ENCODE results near the gene OR51V1. TPM values are rescaled to one million over a fixed set of nuclear protein-coding genes. Genes with fewer than 3 reads are reported as not detected.

Gene OR51V1
- total and polyA plus RNA-seq, 2 of the 4 experiments (the other 2 are of a cell fraction) = not detected

GRCh38 chr11:5229356-5229755, 28.9 kb upstream of the OR51V1 start:
- H3K4me1 ChIP-seq (ENCODE audit: control insufficient read depth, insufficient read depth, low read length) = peaks cover 3% of the 10 kb centered on the region
- no peaks in the 10 kb centered on the region for H3K27me3 ChIP-seq (ENCODE audit: control insufficient read depth, insufficient read depth, low read length)
- H4K8ac ChIP-seq (ENCODE audit: low read depth in 2 of 2, low read length in 2 of 2) = no peak overlapping the region
- H3K14ac ChIP-seq (replicated peaks; ENCODE audit: low read depth, low read length) = no peak overlapping the region
- H3K18ac ChIP-seq (ENCODE audit: low read depth, low read length) = peak overlapping the region; percentile 57; the same call in 1 of the 2 replicates
- no peak overlapping the region for H3K4ac ChIP-seq (ENCODE audit: low read depth, low read length)
- H2BK120ac ChIP-seq (ENCODE audit: low read depth, low read length) = no peak overlapping the region
- H3K4me2 ChIP-seq (ENCODE audit: low read depth, low read length) = no peak overlapping the region
- no peak overlapping the region for H2BK15ac ChIP-seq (ENCODE audit: low read depth, low read length)
- no peak for DNase-seq
- no TSS peak for BruUV-seq (replicated peaks)
- H4K91ac ChIP-seq (ENCODE audit: insufficient read depth, low read depth, low read length) = no peak overlapping the region
- H2BK20ac ChIP-seq (ENCODE audit: low read depth, low read length) = peak overlapping the region; percentile 20; the same call in 1 of the 2 replicates
- peak overlapping the region; percentile 55 for H2BK5ac ChIP-seq (ENCODE audit: low read depth, low read length, poor library complexity, severe bottlenecking)
- H4K20me1 ChIP-seq (ENCODE audit: insufficient read depth, low read length) = no peaks in the 10 kb centered on the region
- no peak overlapping the region for H3K4me3 ChIP-seq (ENCODE audit: insufficient read depth, low read depth, low read length)
- ATAC-seq (ENCODE audit: low read depth) = no peak
- TF ChIP-seq MAFK (IDR thresholded peaks at IDR 0.05; ENCODE audit: low read depth, low read length) (no peak), RFX5 (IDR thresholded peaks at IDR 0.05; ENCODE audit: low read depth, low read length) (no peak), RCOR1 (IDR thresholded peaks at IDR 0.05; ENCODE audit: insufficient replicate concordance, low read length) (no peak), POLR2A (IDR thresholded peaks at IDR 0.05; ENCODE audit: low read depth, low read length) (no peak), CTCF (conservative IDR thresholded peaks at IDR 0.05; ENCODE audit: low read depth, low read length) (no peak), CHD1 (IDR thresholded peaks at IDR 0.05; ENCODE audit: low read depth, low read length) (no peak), USF2 (IDR thresholded peaks at IDR 0.05; ENCODE audit: low read depth, low read length) (no peak), RAD21 (IDR thresholded peaks at IDR 0.05; ENCODE audit: low read length) (no peak), NFE2L2 (IDR thresholded peaks at IDR 0.05; ENCODE audit: low read depth, low read length) (no peak), MAZ (IDR thresholded peaks at IDR 0.05; ENCODE audit: borderline replicate concordance, low read depth, low read length) (no peak), SMC3 (IDR thresholded peaks at IDR 0.05; ENCODE audit: low read depth, low read length) (no peak)
- no peak overlapping the region for H3K56ac ChIP-seq (ENCODE audit: extremely low read depth, insufficient read depth, low read length)
- no CpG with 5 or more reads among the region's 1 CpG for WGBS, 2 experiments (ENCODE audit: extremely low coverage in 2 of 2, insufficient read length in 1 of 2)
- H2AK9ac ChIP-seq (replicated peaks; ENCODE audit: low read depth, low read length, poor library complexity) = no peak overlapping the region
- H3K9me1 ChIP-seq (ENCODE audit: insufficient read depth, low read length) = peaks cover 5% of the 10 kb centered on the region; the same call in 1 of the 2 replicates
- in situ Hi-C loops (cut with MboI; ENCODE audit: low sequenced_read_pairs) (no loop called here), dilution Hi-C loops (cut with HindIII; ENCODE audit: low sequenced_read_pairs, unreplicated experiment) (no loop called here), intact Hi-C loops (cut with micrococcal nuclease) (no loop called here)
- H3K23ac ChIP-seq (ENCODE audit: low read depth, low read length) = no peak overlapping the region
- no peak overlapping the region for H2AK5ac ChIP-seq (ENCODE audit: low read depth, low read length)
- H4K5ac ChIP-seq (ENCODE audit: low read depth, low read length) = peak overlapping the region; percentile 42; the same call in 1 of the 2 replicates
- no peak overlapping the region for H2AFZ ChIP-seq (replicated peaks; ENCODE audit: low read length, poor library complexity)
- no peaks in the 10 kb centered on the region for H3K36me3 ChIP-seq (ENCODE audit: control insufficient read depth, insufficient read depth, low read length)
- no peak overlapping the region for H3K27ac ChIP-seq (ENCODE audit: insufficient read depth, low read length)
- POLR2A ChIA-PET (ENCODE audit: unreplicated experiment) = no interaction called here
- CTCF ChIA-PET = no interaction called here
- H3K9ac ChIP-seq (ENCODE audit: low read depth, low read length) = no peak overlapping the region
- no peaks in the 10 kb centered on the region for H3K79me1 ChIP-seq (ENCODE audit: low read depth in 1 of 2, low read length in 2 of 2)
- H3K9me3 ChIP-seq (ENCODE audit: control insufficient read depth, insufficient read depth, low read length) = no peaks in the 10 kb centered on the region

All from IMR-90 (cell line).